Colonic mucosa (tissue), 4 donors: ENCODE measurements around the gene CTSW. TPM values are rescaled to one million over a fixed set of nuclear protein-coding genes. Genes with fewer than 3 reads are reported as not detected.

Experiments
- DNase-seq: peaks from one replicate; pipeline ENCODE4 v3.0.0-alpha.2; 2020
- H3K27ac ChIP-seq: fragments of 200-600 bp; one replicate; pipeline ENCODE4 v1.8.0; 2021
- H3K27me3 ChIP-seq: fragments of 200-600 bp; one replicate; pipeline ENCODE4 v1.8.0; 2021
- H3K36me3 ChIP-seq: fragments of 200-600 bp; one replicate; pipeline ENCODE4 v1.8.0; 2021
- H3K4me1 ChIP-seq: fragments of 200-600 bp; one replicate; pipeline ENCODE4 v1.8.0; 2021; ENCODE audit warnings: mild to moderate bottlenecking
- H3K4me3 ChIP-seq: fragments of 200-600 bp; one replicate; pipeline ENCODE4 v1.8.0; 2021
- H3K9ac ChIP-seq, 2 donors: one replicate each; pipeline ENCODE4 v1.7.0; 2013; ENCODE audit warnings: control low read depth in 2 of 2, low read depth in 2 of 2, low read length in 2 of 2
- H3K9me3 ChIP-seq: fragments of 200-600 bp; one replicate; pipeline ENCODE4 v1.8.0; 2021
- intact Hi-C: fragments of 100-400 bp; cut with DNase I; formaldehyde crosslinking; loops from one replicate; pipeline ENCODE4 v1.14.1; 2022
- total RNA-seq, 2 donors: library from RNA; stranded (reverse); fragmentation: NEBNext Ultra II Directional in 1 of 2; extraction: Animal tissue kit (Norgen Biotek cat#: 25700) in 1 of 2; gene quantifications; one replicate each; pipeline ENCODE4 v1.2.1, GENCODE V29; 2021
- TF ChIP-seq, protein P1 (sequence below): fragments of 200-600 bp; IDR thresholded peaks from one replicate; pipeline ENCODE4 v1.8.0; 2022; ENCODE audit warnings: antibody characterized with exemption, mild to moderate bottlenecking
- donor health status: healthy.
- donor health status: DM: no; HTN: no; CAD: no.
- donor health status: DM: no; HTN: no; CAD: no.

The CTSW gene
- total RNA-seq, 2 donors from 2014 or later, result 1.2 TPM

DNA sequence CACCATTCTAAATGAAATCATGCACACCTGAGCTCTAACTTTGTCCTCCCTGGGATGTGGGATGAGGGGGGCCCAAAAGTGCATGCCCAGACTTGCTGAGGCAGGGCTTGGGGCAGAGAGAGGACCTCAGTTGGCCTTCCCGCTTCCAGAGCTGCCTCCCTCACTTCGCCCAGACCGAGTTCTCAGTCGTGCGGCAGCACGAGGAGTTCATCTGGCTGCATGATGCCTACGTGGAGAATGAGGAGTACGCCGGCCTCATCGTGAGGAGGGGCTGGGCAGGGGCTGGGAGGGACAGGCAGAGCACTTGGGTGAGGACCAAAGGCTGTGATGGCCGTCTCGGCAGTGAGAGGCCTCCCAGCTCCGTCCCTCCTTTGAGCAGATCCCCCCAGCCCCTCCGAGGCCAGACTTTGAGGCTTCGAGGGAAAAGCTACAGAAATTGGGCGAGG is 29.8 kb upstream of the CTSW start:
- Histone ChIP-seq H3K9me3 (no peaks in the 10 kb centered on the region), H3K27ac (no peak overlapping the region), H3K36me3 (peaks cover 5% of the 10 kb centered on the region), H3K4me3 (no peak overlapping the region), H3K9ac (no peak overlapping the region), H3K27me3 (no peaks in the 10 kb centered on the region), H3K4me1 (peaks cover 16% of the 10 kb centered on the region)
- peak; percentile 20 for DNase-seq
- intact Hi-C loops, result no loop called here
- TF ChIP-seq, protein P1, sequence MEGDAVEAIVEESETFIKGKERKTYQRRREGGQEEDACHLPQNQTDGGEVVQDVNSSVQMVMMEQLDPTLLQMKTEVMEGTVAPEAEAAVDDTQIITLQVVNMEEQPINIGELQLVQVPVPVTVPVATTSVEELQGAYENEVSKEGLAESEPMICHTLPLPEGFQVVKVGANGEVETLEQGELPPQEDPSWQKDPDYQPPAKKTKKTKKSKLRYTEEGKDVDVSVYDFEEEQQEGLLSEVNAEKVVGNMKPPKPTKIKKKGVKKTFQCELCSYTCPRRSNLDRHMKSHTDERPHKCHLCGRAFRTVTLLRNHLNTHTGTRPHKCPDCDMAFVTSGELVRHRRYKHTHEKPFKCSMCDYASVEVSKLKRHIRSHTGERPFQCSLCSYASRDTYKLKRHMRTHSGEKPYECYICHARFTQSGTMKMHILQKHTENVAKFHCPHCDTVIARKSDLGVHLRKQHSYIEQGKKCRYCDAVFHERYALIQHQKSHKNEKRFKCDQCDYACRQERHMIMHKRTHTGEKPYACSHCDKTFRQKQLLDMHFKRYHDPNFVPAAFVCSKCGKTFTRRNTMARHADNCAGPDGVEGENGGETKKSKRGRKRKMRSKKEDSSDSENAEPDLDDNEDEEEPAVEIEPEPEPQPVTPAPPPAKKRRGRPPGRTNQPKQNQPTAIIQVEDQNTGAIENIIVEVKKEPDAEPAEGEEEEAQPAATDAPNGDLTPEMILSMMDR, result no peak

DNA sequence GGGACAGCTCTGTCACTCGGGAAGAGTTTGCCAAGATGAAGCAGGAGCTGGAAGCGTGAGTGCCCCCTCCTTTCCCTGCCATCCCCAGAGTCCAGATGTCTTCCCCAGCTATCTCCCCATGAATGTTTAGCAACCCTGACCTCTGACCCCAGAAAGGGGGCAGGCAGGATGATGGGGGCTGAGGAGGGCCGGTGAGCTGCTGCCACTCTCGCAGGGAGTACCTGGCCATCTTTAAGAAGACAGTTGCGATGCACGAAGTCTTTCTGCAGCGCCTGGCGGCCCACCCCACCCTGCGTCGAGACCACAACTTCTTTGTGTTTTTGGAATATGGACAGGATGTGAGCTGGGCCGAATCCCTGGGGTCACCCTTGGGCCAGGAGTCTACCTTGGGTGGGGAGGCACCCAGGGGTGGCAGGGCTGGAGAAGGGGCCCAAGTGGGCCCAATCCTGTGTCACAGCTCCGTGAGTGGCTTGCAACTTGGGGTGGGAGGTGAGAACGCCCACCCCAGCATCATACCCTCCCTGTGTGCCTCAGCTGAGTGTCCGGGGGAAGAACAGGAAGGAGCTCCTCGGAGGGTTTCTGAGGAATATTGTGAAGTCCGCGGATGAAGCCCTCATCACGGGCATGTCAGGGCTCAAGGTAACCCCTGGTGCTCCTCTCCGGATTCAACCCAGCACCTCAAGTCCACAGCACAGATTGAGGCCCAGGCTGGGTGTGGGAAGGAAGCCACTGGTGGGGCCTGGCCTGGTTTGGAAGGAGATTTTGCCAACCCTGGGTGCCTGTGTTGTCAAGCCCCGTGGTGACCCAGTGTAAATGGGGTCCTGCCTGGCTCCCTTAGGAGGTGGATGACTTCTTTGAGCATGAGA is 29.2 kb upstream of the CTSW start:
- Histone ChIP-seq H3K36me3 (peaks cover 12% of the 10 kb centered on the region), H3K9me3 (no peaks in the 10 kb centered on the region), H3K27me3 (no peaks in the 10 kb centered on the region), H3K4me3 (no peak overlapping the region), H3K9ac (no peak overlapping the region), H3K4me1 (peaks cover 22% of the 10 kb centered on the region), H3K27ac (no peak overlapping the region)
- intact Hi-C loops, result no loop called here
- TF ChIP-seq, protein P1, result no peak
- peak; percentile 22 for DNase-seq

DNA sequence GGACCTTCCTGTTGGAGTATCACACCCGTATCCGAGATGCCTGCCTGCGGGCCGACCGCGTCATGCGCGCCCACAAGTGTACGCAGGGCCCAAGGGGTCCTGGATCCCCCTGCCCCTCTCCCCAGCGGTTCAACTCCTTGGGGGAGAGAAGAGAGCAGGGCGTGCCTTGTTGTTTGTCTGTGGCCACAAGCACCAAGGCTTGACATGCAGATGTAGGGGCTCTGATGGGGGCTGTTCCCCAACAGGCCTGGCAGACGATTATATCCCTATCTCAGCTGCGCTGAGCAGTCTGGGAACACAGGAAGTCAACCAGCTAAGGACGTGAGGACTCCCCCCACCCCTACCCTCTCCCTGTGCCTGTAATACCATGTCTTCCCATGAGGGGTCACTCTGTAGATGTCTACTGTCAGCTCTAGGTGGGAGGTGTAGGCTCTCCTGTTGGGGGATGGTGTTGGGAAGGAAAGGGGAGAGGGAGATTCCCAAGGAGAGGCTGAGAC is 28.5 kb upstream of the CTSW start:
- peak; percentile 55 for DNase-seq
- no peaks in the 10 kb centered on the region for H3K27me3 ChIP-seq
- intact Hi-C loops, result no loop called here
- H3K4me3 ChIP-seq, result no peak overlapping the region
- no peaks in the 10 kb centered on the region for H3K9me3 ChIP-seq
- TF ChIP-seq, protein P1, result peak; percentile 34
- H3K9ac ChIP-seq, result no peak overlapping the region
- peaks cover 16% of the 10 kb centered on the region for H3K36me3 ChIP-seq
- no peak overlapping the region for H3K27ac ChIP-seq
- peaks cover 29% of the 10 kb centered on the region for H3K4me1 ChIP-seq

DNA sequence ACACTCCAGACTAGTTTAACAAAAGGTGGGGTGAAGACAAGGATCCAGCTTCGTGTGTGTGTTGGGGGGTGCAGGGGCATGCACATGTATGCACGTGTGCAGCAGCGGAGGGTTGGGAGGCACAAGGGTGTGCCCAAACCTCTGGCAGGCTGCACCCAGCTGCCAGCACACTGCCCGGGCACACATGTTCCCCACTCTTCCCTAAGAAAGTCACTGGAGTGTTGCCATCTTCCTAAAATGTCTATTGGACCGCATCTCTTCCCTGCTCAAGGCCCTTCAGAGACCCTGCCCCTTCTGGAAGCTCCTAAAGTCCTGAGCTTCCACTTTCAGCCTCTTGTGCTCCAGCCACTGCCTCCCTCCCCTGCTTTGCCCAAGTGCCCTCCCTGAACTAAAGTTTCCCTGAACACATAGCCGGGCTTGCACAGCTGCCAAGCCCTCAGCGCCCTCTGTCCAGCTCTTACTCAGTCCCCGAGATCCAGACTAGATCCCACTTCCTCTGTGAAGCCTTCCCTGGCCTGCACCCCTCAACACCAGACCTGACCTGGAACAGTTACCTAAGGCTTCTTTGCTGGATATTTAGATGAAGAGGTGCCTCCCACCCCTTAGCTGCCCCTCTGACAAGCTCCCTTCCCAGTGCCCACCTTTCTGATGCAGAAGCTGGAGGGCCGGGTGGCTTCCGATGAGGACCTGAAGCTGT is 27.7 kb upstream of the CTSW start:
- Histone ChIP-seq H3K4me3 (no peak overlapping the region), H3K9me3 (no peaks in the 10 kb centered on the region), H3K36me3 (peaks cover 16% of the 10 kb centered on the region), H3K27ac (peak overlapping the region; percentile 100), H3K27me3 (no peaks in the 10 kb centered on the region), H3K9ac (peak overlapping the region in 1 of 2 donors; percentile 82), H3K4me1 (peaks cover 31% of the 10 kb centered on the region)
- DNase-seq, result no peak
- intact Hi-C loops, result no loop called here
- TF ChIP-seq, protein P1, result no peak

DNA sequence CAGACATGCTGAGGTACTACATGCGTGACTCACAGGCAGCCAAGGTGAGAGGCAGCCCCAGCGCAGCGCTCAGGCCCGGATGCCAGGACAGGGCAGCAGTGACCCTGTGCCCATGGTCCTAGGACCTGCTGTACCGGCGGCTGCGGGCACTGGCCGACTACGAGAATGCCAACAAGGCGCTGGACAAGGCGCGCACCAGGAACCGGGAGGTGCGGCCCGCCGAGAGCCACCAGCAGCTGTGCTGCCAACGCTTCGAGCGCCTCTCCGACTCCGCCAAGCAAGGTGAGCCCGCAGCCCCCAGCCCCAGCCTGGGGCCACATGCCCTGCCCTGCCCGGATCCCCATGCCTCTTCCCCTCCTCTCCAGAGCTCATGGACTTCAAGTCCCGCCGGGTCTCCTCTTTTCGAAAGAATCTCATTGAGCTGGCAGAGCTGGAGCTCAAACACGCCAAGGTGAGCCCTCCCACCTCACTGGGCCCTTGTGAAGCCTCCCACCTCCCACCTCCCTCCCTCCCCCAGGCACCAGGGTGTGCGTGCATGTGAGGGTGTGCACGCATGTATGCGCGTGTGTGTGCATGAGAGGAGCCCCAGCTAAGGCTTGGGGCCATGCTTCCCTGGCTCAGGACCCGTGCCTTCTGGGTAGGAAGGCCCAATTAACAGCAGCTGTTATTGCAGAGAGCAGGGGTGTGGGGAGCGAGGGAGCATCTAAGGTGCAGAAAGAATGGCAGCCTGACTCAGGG is 27.0 kb upstream of the CTSW start:
- intact Hi-C loops, result no loop called here
- Histone ChIP-seq H3K9ac (peak overlapping the region in 1 of 2 donors; percentile 82), H3K9me3 (no peaks in the 10 kb centered on the region), H3K27me3 (no peaks in the 10 kb centered on the region), H3K27ac (peak overlapping the region; percentile 100), H3K36me3 (peaks cover 16% of the 10 kb centered on the region), H3K4me3 (no peak overlapping the region), H3K4me1 (peaks cover 31% of the 10 kb centered on the region)
- TF ChIP-seq, protein P1, result no peak
- DNase-seq, result peak; percentile 24
